Activated CD4-positive, alpha-beta T cell treated with anti-CD3 and anti-CD28 coated beads, Interleukin-2, amount 50 U/mL, for 4 hours (primary cell): Measurements from ENCODE around the gene SPEG.
A peak's percentile ranks its signal among the peaks of the same experiment; 100 is the strongest.

Experiments used
- DNase-seq, 2 experiments: peaks; one replicate each; pipeline ENCODE4 v3.0.0-alpha.2; 2020

Gene SPEG

DNA sequence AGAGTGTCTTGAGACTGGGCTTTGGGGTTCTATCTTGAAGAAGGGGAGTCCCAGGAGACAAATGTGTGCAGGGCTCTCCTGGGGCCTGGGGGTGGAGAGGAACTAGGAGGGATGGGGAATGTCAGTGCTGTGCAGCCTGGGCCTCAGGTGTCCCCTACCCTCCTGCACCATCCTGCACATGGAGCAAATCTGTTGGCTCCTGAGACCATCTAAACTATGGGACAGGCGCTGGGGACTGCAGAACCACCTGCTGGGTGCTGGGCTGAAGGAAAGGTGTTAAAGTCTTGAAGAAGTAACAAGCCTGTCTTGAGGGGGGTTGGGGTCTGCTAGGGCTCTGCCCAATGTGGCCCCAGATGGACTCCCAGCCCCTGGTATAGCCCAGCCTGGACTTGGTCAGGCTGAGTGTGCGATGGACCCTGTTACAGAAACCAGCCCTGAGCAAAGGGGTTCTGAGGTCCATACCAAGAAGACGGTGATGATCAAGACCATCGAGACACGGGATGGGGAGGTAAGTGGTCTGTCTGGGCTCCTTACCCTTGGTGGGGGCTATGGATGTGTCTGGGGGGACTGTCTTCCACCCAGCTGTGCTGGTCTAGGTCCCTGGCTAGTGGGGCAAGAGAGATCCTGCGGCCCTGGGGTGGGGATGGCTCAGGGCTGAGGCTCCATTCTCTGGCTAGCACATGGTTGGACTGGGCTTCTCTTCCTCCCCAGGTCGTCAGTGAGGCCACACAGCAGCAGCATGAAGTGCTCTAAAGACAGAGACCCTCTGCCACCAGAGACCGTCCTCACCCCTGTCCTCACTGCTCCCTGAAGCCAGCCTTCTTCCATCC lies 9.2 kb upstream of the SPEG start:
- no peak for DNase-seq

DNA sequence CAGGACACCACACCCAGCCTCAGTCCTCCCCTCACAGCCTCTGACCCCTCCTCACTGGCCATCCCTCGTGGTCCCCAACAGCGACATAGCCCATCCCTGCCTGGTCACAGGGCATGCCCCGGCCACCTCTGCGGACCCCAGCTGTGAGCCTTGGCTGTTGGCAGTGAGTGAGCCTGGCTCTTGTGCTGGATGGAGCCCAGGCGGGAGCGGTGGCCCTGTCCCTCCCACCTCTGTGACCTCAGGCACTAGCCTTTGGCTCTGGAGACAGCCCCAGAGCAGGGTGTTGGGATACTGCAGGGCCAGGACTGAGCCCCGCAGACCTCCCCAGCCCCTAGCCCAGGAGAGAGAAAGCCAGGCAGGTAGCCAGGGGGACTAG lies 8.6 kb upstream of the SPEG start:
- no peak for DNase-seq

DNA sequence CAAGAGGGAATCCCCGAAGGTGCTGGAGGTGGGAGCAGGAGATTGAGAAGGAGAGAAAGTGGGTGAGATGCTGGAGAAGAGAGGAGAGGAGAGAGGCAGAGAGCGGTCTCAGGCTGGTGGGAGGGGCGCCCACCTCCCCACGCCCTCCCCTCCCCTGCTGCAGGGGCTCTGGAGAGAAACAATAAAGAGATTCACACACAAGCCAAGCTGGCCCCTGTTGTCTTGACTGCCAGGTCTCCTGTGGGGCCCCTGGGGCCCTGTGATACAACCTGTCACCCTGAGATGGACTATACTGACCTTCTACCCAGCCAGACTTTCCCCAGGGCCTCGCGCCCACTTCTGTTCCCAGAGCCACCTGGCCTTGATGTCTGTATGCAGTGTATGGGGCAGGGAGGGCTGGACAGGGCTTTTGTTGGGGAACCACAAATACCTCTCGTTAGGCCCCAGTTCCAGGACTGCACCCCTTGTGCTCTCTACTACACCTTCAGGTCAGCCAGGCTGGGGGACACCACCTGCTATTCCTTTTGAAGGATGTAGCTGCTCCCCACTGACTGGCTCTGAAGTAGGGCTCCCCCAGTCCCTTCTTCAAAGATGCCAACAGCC lies 8.0 kb upstream of the SPEG start:
- no peak for DNase-seq

DNA sequence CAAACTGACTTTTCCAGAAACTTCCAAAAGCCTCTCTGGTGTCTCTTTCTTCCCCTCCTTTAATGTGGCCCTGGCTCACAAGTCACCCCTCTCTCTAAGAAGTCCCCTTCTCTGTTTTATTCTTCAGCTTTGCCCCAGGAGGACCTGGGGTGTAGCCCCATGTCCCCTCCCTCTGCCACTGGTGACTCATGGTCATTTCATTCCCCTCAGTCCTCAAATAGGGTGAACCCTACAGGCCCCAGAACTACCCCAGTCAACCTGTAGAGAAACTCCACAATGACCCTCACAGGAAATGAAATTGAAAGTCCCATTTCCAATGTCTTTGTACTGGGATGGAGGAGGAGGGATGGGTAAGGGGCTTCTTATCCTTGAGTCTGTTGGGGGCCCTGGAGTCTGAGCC lies 6.2 kb upstream of the SPEG start:
- no peak for DNase-seq

DNA sequence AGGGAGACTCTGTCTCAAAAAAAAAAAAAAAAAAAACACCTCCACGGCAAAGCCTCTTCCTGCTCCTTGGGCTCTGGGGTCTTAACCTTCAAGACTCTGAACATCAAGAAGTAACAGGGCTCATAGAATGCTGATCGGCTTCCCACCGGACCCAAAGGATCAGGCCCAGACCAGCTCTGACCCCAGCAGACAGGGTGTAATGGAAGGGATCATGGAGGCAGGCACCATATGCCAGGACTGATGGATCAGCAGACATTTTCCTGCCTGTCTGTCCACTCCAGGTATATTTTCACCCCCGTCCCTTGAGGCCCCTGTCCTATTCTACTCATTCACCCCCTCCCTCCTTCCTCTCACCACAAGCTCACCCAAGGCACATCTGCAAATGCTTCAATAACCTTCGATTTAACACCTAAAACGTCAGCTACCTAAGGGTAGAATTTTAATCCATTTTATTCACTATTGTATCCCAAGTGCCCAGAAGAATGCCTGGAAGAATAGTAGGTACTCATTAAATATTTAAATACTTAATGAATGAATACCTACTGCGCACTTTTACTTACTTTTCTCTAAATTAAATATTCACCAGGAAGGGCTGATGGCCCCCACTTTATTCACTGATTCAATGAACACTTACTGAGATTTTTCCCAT lies 4.6 kb upstream of the SPEG start:
- DNase-seq: no peak

DNA sequence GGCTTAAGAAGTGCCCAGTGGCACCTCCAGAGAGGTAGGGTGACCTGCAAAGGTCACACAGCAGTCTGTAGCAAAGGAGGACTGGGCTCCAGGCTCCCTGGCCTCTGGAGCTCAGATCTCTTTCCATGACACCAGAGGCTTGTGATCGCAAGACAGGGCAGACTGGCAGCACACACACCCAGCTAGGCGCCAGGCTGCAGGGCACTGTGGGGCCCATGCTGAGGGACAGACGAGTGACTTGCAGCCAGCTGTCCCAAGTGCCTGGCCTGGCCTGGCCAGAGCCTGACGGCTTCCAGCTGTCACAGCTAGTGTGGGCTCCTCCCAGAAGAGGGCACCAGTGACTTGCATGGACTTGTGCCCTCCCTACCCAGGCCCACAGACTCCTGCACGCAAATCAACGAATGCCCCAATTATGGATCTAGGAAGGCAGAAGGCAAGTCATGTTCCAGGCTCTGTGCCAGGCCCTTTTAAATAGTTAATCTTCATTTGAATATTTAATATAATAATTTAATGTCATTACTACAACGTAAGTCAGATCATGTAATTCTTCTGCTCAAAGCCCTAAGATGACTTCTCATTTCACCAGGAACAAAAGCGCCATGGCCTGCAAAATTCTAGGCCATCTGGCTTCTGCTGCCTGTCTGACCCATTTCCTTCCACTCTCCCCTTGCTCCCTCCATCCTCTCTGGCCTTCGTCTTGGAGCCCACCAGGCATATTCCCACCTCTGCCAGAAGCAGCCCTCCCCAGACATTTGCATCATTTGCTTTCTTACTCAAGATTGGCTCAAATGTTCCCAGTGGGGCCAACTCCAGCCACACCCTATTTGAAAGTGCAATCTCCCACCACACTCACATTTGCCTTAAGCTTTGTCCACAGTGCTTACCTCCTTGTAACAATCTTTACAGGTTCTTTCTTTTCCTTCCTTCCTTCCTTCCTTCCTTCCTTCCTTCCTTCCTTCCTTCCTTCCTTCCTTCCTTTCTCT lies 3.7 kb upstream of the SPEG start:
- no peak for DNase-seq

DNA sequence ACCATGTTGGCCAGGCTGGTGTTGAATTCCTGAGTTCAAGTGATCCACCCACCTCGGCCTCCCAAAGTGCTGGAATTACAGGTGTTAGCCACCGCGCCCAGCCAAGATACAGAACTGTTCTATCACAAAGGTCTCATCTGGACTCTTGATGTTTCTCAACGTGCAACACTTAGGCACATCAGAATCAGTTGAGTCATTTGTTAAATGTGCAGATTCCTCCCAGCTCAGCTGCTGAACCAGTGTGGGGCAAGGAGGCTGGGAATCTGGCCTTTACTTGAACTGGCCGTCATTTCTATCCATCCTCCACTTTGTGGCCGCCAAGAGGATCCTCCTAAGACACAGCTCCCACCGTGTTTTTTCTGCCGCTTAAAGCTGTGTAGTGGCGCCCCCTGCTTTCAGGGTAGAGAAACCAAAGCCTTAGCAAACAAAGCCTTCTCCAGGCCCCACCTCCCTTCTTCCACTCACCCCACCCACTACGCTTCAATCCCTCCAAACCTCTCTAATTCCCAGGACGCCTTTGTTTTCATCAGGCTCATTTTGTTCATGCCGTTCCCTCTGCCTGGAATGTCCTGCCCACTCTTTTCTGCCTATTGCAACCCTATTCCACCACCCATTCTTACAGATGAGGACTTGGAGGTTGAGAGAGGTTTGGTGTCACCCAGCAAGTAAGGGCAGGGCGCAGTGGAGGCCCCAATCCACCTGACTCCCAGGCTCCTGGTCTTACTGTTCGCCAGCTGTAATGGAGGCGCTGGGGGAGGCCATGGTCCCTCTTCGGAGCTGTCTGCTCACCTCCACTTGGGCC lies 776 bp upstream of the SPEG start:
- peak in 1 of 2 experiments; percentile 7 for DNase-seq

DNA sequence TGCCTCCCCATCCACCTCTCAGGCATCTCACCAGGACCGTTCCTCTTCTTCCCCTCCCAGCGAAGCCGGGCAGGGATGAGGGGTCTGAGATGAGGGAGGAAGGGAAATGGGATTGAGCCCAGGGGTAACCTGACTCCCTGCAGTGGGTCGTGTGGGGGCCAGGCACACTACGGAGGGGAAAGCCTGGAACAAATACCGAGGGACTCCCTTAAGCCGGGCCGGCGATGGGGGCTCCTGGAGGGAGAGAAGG lies 250 bp upstream of the SPEG start:
- no peak for DNase-seq

DNA sequence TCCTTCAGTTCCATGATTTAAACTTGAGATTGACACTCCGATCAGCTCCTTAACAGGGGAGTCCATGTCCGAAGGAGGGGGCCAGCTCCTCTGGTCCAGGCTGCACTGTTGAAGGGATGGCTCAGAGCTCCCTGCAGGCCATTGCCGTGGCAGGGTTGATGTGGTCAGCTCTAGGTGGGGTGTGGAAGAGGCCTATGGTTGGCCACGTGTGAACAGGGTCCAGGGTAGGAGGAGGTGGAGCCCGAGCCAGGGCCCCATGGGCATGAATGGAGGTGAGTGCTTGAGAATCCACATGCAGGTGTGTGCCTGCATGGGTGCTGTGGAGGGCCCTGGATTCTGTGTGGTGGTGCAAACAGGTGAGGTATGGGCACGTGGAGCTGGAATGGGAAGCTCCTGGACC lies 1.1 kb downstream of the SPEG start:
- DNase-seq: no peak

DNA sequence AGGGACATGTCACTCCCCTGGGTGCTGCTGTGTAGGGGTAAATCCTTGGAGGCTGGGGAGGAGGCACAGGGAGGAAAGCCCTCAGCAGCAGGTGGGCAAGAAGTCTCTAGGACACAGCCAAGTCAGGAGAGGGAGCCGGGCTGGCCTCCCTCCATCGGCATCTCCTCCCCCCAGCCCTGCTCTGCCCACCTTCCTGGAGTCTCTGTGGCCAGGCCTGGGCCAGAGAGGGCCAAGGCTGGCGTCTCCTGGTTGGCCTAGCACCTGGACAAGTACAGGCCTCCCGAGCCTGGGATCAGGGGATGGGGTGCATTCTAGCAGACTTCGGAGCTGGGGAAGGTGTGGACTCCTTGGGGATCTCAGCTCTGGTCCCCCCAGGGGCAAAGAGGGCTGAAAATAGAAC lies 1.8 kb downstream of the SPEG start:
- DNase-seq: no peak

DNA sequence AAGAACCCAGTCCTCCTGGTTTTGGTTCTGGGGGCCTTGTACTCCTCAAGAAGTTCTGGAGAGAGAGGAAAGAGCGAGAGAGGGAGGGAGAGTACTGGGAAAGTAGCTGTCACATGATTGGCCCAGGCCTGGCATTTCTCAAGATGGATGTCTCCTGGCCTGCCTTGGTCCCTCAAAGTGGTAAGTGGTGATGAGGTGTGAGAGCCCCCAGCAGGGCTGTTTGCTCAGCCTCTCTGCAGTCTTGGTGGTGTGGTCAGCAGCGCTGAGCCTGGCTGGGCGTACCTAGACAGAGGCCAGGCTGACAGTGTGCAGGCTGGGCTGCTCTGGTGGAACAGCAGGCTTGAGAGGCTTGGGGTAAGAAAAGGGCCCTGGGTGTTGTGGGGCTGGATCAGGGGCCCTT lies 2.5 kb downstream of the SPEG start:
- no peak for DNase-seq

DNA sequence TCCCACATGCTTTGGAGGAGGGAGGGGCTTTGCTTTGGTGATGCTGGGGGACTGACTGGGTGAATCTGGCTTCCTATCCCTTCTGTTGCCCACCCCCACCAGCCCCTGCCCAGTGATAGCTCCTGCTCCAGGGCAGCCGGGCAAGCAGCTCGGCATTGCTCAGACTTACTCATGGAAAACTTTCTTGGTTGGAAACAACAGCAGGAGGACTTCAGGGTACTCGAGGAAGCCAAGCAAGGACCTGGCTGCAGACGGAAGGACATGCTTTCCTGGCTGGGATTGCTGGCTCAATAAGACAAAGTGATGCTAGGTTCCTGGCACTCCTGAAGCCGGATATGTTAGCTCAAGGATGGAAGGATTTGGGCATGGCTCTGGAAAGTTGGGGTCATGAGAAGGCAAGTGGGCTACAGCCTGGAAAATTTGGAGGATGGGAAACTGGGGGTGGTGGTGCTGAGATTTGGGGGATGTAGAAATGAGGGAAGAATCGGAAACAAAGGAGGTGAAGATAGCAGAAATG lies 3.1 kb downstream of the SPEG start:
- no peak for DNase-seq

DNA sequence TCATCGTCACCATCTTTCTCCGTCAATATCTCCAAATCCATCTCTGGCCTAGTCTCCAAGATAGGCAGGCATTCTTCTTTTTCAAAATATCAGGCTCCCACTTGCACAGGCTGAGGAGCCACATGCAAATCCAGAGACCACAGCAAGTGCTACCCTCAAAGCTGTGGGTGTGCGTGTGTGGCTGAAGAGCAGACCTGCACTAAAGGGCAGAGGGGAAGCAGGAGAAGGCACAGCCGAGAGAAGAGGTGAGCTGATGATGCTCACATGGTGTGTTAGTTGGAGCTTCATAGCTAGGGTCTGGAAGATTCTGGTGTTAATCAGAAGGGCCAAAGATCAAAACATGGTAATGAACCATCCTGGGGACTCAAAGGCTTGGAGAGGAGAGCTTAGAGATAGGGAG lies 3.8 kb downstream of the SPEG start:
- no peak for DNase-seq

DNA sequence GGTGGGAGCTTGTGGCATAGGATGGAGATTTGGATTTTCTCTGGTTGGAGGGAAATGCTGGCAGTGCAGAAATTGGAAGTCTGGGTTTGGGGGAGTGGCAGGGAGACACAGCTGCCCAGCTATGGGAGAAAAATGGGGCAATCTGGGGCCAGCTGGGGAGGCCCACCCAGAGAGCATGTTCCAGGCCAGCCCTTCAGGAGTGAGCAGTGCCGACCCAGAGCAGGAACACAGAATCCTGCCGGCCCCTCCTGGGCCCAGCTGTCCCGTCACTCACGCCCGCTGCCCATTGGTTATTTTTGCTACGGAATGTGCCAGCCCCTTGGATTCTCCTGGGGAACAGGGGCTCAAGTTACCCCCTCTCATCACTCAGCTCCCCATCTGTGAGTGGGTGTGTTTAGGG lies 4.9 kb downstream of the SPEG start:
- DNase-seq: no peak

DNA sequence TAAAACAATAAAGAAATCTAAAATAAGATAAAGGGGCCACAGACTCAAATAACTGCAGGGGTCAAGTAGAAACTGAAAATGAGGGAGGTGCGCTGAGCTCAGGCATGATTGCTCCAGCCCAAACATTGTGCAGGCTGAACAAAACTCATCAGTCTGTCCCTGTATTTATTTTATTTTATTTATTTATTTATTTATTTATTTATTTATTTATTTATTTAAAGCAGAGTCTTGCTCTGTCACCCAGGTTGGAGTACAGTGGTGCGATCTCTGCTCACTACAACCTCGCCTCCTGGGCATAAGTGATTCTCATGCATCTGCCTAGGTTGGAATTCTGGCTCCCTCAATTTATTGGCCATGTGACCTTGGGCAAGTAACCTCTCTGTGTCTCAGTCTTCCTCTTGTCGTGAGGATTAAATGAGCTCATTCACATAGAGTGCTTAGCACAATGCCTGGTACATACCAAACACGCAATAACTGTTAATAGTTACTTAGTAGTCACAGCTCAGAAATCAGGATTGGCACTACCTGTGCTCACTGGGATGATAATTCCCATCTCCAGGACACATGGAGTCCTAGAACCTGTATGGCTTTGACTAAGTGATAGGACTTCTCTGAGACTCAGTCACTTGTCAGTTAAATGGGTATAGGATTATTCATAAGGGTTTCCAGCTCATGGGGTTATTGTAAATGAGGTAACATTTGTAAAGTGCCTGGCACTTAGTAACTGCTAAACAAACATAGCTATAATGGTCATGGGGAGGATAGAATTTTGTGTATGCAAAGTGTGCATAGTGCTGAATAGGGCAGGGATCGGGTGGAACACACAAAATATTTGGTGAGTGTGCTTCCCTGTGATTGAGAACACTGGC lies 6.0 kb downstream of the SPEG start:
- DNase-seq: no peak

DNA sequence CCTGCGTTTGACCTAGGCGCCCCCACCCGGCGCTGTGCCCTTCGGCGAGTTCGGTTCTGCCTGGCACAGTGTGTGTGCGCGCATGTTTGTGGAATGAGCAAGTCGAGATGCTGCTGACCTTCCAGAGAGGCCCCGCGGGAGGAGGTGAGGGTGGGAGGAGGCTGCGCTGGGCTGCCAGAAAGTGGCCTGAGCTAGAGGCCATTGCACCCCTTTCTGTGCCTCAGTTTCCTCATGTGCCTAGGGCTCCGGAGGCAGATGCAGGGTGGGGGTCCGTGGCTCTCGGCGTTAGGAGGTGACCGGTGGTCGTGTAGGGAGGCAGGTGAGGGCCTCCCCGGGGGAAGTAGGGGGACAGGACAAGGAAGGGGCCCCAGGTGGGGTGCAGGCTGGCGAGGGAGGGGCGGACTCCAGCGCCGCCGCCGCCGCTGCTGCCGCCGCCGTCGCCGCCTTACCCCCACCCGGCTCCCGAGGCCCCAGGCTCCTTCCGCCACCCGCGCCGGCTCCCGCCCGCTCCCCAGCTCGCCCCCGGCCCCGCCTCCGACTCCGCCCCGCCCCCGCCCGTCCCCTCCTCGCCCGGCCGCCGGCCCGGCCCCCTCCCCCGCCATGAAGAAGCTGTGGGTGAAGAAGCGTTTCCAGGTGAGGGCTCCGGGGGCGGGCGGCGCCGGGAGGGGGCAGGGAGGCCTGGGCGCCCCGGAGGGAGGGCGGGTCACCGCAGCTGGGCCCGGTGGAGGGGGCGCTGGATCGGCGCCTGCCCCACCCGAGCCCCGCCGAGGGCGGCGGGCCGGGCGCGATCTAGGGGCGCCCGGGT lies 7.0 kb downstream of the SPEG start:
- peak; percentile 63 to 67 for DNase-seq

DNA sequence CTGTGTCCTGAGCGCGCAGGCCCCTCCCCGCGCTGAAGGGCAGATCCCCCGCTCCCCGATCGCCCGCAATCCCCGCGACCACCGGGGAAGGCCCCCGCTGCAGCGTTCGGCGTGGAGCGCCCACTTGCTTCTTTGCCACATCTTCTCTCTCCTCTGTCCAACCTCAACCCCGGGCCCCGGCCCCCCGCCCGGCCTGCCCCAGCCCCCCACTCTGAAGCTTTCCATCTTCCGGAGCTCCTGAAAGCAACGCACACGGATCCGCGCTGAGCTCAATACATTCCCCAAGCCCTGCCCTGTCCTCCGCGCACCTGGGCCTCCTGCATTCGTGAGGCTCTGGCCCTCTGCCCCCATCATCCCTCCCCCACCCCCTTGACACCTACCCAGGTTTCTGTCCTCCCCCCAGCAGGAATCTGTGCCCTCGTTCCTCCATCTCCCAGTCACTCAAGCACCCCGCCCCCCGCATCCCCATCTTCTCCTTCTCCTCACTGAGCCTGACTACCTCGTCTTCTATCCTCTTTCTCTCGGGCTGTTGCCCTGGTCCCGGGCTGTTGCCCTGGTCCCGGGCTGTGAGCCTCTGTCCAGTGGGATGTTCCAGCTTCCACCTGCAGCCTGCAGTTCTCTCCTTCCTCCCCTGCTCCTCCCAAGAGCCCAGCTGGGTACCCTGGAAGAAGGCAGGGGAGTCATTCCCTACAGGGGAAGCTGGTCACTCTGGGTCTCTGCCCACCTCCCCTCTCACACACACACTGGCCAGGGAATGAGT lies 7.8 kb downstream of the SPEG start:
- no peak for DNase-seq

DNA sequence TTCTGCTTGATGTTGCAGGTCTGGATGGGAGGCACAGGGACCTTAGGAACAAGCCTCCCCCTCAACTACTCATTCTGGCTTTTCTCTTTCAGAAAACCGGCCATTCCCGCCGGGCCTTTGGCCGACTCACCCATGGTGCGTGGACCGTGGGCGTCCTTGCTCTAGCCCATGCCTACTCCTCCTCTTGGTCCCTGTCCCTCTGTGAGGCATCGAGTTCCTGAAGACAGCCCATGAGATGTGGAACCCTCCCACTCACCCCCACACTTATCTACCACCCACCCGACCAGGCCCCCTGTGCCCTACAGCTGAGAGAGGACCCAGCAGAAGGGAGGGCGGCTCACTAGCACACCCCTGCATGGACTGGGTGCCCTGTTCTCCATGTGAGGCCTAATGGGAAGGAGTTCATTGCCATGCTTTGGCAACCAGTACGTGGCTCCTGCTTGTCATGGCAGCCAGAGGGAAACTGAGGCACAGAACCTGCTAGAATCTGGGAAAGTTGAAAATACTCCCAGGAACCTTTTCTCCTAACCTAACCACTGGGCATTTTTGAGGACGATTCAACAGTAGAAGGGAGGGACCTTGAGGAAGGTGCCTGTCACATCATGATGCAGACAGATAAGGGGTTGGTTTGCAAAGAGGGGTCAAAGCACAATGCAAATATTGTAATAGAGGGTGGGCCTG lies 8.5 kb downstream of the SPEG start:
- DNase-seq: no peak

DNA sequence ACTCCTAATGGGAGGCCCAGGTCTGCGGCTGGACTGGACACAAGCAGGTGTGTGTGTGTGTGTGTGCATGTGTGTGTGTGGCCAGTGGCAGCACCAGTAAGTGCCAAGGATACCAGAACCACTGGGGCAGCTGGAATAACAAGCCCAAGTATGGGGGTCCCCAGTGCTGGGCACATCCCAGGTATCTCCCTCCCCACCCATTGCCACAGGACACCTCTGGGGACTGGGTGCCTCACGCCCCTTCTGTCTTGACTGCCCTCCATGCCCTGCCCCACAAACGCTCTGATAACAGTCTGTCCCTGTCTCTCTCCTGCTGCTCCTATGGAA lies 9.0 kb downstream of the SPEG start:
- DNase-seq: no peak
